Prostate gland (tissue), 2 donors: ENCODE data around the gene GZMM. TPM values are rescaled to one million over a fixed set of nuclear protein-coding genes. Genes with fewer than 3 reads are reported as not detected.

Source experiments
- DNase-seq: peaks from one replicate; pipeline ENCODE4 v3.0.0-alpha.2; 2019; ENCODE audit warnings: low spot score
- H3K27ac ChIP-seq, 2 donors: fragments of 200-600 bp; sonication (generic); 2 replicates each; pipeline ENCODE4 v1.5.1; 2017 to 2019
- H3K27me3 ChIP-seq: fragments of 200-600 bp; sonication (generic); replicated peaks from 2 replicates; pipeline ENCODE4 v1.5.1; 2019; ENCODE audit not compliant: insufficient read depth
- H3K36me3 ChIP-seq, 2 donors: fragments of 200-600 bp; sonication (generic); 1 replicate in 1 of 2; 2 replicates in 1 of 2; pipeline versions ENCODE4 v1.5.1 to v1.8.1; 2017 to 2019
- H3K4me1 ChIP-seq: fragments of 200-600 bp; sonication (generic); replicated peaks from 2 replicates; pipeline ENCODE4 v1.5.1; 2019
- H3K4me3 ChIP-seq, 2 donors: fragments of 200-600 bp; sonication (generic); 2 replicates each; pipeline ENCODE4 v1.5.1; 2017 to 2019
- H3K9me3 ChIP-seq: fragments of 200-600 bp; sonication (generic); 2 replicates; pipeline ENCODE4 v1.5.1; 2017
- CTCF ChIP-seq, 4 experiments: fragments of 200-600 bp in 2 of 4; fragments of 450-650 bp in 2 of 4; sonication (generic) in 2 of 4; IDR thresholded peaks; 1 replicate in 3 of 4; 2 replicates in 1 of 4; pipeline ENCODE4 v1.5.1; 2016 to 2019; ENCODE audit warnings: antibody characterized with exemption in 4 of 4, mild to moderate bottlenecking in 2 of 4, moderate library complexity in 2 of 4
- POLR2A ChIP-seq: fragments of 450-650 bp; IDR thresholded peaks from one replicate; pipeline ENCODE4 v1.6.1; 2016; ENCODE audit warnings: antibody characterized with exemption, mild to moderate bottlenecking
- POLR2AphosphoS5 ChIP-seq: sonication (generic); formaldehyde crosslinking; IDR thresholded peaks from one replicate; pipeline ENCODE4 v1.6.1; 2017; ENCODE audit warnings: antibody characterized with exemption
- WGBS: methylation state at CpG from one replicate; pipeline ENCODE4 v1.1.5; 2018; 5-methylcytosine and 5-hydroxymethylcytosine counted together
- intact Hi-C: fragments of 100-400 bp; cut with DNase I; formaldehyde crosslinking; loops from one replicate; pipeline ENCODE4 v1.14.2; 2022
- total RNA-seq, 2 donors: library from RNA; depleted of rRNA; stranded (reverse); fragments of >200 nt; gene quantifications; one replicate each; pipeline ENCODE4 v1.1.0, GENCODE V29; 2016

GZMM gene
- total RNA-seq, 2 donors from 2014 or later: 0.68 TPM; not detected in 1

- no peak overlapping the region for H3K4me3 ChIP-seq
- no peaks in the 10 kb centered on the region for H3K27me3 ChIP-seq
- no peak for TF ChIP-seq CTCF (IDR thresholded peaks at IDR 0.05)
- no peak for TF ChIP-seq POLR2AphosphoS5
- TF ChIP-seq POLR2A: no peak
- H3K4me1 ChIP-seq: peaks cover 12% of the 10 kb centered on the region
- WGBS: 90% methylated on average over 11 of the region's 11 CpGs
- H3K27ac ChIP-seq: no peak overlapping the region
- intact Hi-C loops: no loop called here
- H3K9me3 ChIP-seq: no peaks in the 10 kb centered on the region
- H3K36me3 ChIP-seq: peaks cover 11 to 21% of the 10 kb centered on the region in 2 donors
- DNase-seq: no peak
Measured at GRCh38 chr19:579842-580155, 35.9 kb downstream of the GZMM start.

GRCh38 chr19:580274-580835 lies 36.5 kb downstream of the GZMM start:
- Histone ChIP-seq H3K27ac (no peak overlapping the region), H3K36me3 (peaks cover 11 to 21% of the 10 kb centered on the region in 2 donors), H3K4me1 (peaks cover 7% of the 10 kb centered on the region), H3K27me3 (no peaks in the 10 kb centered on the region), H3K4me3 (no peak overlapping the region), H3K9me3 (no peaks in the 10 kb centered on the region)
- 90% methylated on average over 21 of the region's 22 CpGs for WGBS
- no peak for DNase-seq
- intact Hi-C loops: no loop called here
- TF ChIP-seq CTCF (IDR thresholded peaks at IDR 0.05) (no peak), POLR2AphosphoS5 (no peak), POLR2A (no peak)

- no peak for DNase-seq
- H3K4me3 ChIP-seq: no peak overlapping the region
- H3K4me1 ChIP-seq: no peaks in the 10 kb centered on the region
- WGBS: 90% methylated on average over 38 of the region's 40 CpGs
- H3K27ac ChIP-seq: no peak overlapping the region
- H3K36me3 ChIP-seq: peaks cover 11 to 21% of the 10 kb centered on the region in 2 donors
- TF ChIP-seq CTCF (IDR thresholded peaks at IDR 0.05): no peak
- no peak for TF ChIP-seq POLR2AphosphoS5
- TF ChIP-seq POLR2A: no peak
- no peaks in the 10 kb centered on the region for H3K27me3 ChIP-seq
- H3K9me3 ChIP-seq: no peaks in the 10 kb centered on the region
- intact Hi-C loops: loop anchor here (2.0 kb wide), 1 partner anchor 65 kb away; no protein-coding TSS in a partner anchor
Measured at GRCh38 chr19:581399-582111, 37.7 kb downstream of the GZMM start.

GRCh38 chr19:582497-583197 lies 38.8 kb downstream of the GZMM start:
- Histone ChIP-seq H3K4me3 (no peak overlapping the region), H3K27ac (no peak overlapping the region), H3K36me3 (peaks cover 11 to 21% of the 10 kb centered on the region in 2 donors), H3K27me3 (no peaks in the 10 kb centered on the region), H3K9me3 (no peaks in the 10 kb centered on the region), H3K4me1 (no peaks in the 10 kb centered on the region)
- intact Hi-C loops: loop anchor here (2.0 kb wide), 1 partner anchor 64 kb away; no protein-coding TSS in a partner anchor
- DNase-seq: no peak
- 88% methylated on average over 31 of the region's 31 CpGs for WGBS
- no peak for TF ChIP-seq POLR2AphosphoS5
- no peak for TF ChIP-seq POLR2A
- TF ChIP-seq CTCF (IDR thresholded peaks at IDR 0.05): no peak
